Measurements from ENCODE around the gene AHRR.
"Not testable (repeated sequence)": the region's sequence is repeated elsewhere in the genome, so short reads cannot be mapped to it uniquely, and the experiment has no call there.

The AHRR gene

GRCh38 chr5:485946-486491 is 164.5 kb downstream of the AHRR start:
- no peak for TF ChIP-seq CTCF (IDR thresholded peaks at IDR 0.05; ENCODE audit: low read depth, low read length)
- DNase-seq (ENCODE audit: low read depth, low spot score) = no peak
- in situ Hi-C loops (cut with HindIII; ENCODE audit: low sequenced_read_pairs) = no loop called here
- no peak overlapping the region for H3K4me3 ChIP-seq (ENCODE audit: low read depth, low read length)

DNA sequence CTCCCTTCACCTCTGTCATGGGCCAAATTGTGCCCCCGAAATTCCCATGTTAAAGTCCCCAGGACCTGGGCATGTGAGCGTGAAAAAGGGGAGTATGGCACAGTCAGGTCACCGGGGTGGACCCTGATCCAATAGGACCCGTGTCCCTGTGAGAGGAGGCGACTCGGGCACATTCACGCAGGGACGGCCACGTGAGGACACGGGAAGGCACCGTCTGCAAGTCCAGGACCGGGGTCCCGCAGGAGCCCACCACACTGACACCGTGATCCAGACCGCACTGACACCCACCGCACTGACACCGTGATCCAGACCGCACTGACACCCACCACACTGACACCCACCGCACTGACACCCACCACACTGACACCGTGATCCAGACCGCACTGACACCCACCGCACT is 165.1 kb downstream of the AHRR start:
- DNase-seq (ENCODE audit: low read depth, low spot score); in situ Hi-C loops (cut with HindIII; ENCODE audit: low sequenced_read_pairs); H3K4me3 ChIP-seq (ENCODE audit: low read depth, low read length): not testable (repeated sequence)

All from astrocyte of the spinal cord (primary cell).